Erythroblast (primary cell): Measurements from ENCODE around the gene TEF.
"Not testable (repeated sequence)": the region's sequence is repeated elsewhere in the genome, so short reads cannot be mapped to it uniquely, and the experiment has no call there.

ENCODE experiments used
- GATA1 ChIP-seq: IDR thresholded peaks from 2 replicates; pipeline ENCODE4 v1.6.1; 2011; ENCODE audit warnings: low read depth, mild to moderate bottlenecking, control low read depth, low read length, moderate library complexity
- POLR2A ChIP-seq: IDR thresholded peaks from 2 replicates; pipeline ENCODE4 v1.6.1; 2011; ENCODE audit warnings: mild to moderate bottlenecking, low read length

- not testable (repeated sequence) for TF ChIP-seq GATA1, POLR2A
These were observed 21.1 kb downstream of the TEF start for GRCh38 chr22:41402851-41403250.
